Fibroblast of mammary gland (primary cell): ENCODE results near the gene PAIP1.
"Not testable (repeated sequence)": the region's sequence is repeated elsewhere in the genome, so short reads cannot be mapped to it uniquely, and the experiment has no call there.

Experiments
- DNase-seq: peaks from one replicate; pipeline ENCODE4 v3.0.0-alpha.2; 2010; ENCODE audit warnings: low read depth
- H3K4me3 ChIP-seq: 2 replicates; pipeline ENCODE4 v1.5.1; 2011; ENCODE audit warnings: low read depth, mild to moderate bottlenecking, low read length, moderate library complexity; ENCODE audit not compliant: control insufficient read depth
- TF ChIP-seq, protein P1 (sequence below): conservative IDR thresholded peaks from 2 replicates; pipeline ENCODE4 v1.5.1; 2011; ENCODE audit warnings: low read depth, low read length, inconsistent platforms; ENCODE audit not compliant: control insufficient read depth, insufficient read depth

Gene PAIP1

DNA sequence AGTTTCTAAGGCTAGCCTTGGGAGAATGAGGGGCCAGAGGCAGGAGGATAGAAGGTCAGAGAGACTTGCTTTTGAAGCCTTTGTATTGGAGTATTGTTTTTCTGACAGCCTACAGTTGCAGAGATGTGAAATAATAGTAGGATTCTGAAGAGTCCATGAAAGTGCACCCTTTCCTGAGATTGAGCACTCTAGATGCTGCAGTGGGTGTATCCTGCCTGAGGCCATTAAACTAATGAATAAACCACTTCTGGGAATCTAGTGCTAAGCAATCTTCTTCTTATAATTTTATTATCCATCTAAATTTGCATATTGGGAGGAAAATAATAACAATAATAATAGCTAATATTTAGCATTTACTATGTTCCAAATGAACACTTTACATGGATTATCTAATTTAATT is 26.8 kb upstream of the PAIP1 start:
- TF ChIP-seq, protein P1, sequence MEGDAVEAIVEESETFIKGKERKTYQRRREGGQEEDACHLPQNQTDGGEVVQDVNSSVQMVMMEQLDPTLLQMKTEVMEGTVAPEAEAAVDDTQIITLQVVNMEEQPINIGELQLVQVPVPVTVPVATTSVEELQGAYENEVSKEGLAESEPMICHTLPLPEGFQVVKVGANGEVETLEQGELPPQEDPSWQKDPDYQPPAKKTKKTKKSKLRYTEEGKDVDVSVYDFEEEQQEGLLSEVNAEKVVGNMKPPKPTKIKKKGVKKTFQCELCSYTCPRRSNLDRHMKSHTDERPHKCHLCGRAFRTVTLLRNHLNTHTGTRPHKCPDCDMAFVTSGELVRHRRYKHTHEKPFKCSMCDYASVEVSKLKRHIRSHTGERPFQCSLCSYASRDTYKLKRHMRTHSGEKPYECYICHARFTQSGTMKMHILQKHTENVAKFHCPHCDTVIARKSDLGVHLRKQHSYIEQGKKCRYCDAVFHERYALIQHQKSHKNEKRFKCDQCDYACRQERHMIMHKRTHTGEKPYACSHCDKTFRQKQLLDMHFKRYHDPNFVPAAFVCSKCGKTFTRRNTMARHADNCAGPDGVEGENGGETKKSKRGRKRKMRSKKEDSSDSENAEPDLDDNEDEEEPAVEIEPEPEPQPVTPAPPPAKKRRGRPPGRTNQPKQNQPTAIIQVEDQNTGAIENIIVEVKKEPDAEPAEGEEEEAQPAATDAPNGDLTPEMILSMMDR, result no peak
- H3K4me3 ChIP-seq, result no peak overlapping the region
- no peak for DNase-seq

DNA sequence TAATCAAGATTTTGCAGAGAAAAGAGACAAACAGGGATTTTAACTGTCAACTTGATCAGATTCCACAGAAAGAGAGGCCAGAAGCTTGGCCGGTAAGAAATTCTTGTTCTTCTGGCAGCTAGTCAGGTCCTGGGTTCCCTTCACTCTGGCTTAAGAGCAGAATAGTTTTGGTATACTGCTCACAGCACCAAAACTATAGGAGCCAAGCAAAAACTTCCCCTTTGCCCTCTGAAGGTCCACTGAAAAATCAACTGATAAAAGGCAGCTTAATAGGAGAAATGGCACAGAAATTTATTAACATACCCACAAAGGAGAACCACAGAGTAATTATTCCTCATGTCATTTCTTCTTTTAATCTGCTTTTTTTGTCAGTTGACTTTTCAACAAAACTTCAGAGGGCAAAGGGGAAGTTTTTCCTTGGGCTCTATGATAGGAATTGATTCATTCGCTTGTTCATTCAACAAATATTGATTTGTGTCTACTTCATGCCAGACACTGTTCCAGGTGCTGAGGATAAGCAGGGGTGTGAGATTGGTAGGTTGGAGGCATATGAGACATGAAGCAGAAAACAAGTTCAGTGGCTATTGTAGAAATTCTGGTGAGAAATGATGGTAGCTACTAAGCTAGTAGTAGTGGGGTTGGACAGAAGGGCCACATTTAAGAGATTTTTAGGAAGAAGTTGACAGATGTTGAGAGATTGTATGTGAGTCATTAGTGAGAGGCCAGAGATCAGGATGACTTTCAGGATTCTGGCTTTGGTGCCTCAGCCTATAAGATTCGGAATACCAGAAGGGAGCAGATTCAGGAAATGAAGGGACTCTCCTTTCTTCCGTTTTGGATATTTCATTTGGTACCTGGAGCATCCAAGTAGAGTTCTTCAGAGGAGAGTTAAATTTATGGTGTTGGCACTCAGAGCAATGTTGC is 25.5 kb upstream of the PAIP1 start:
- TF ChIP-seq, protein P1, result no peak
- DNase-seq, result peak; percentile 29

DNA sequence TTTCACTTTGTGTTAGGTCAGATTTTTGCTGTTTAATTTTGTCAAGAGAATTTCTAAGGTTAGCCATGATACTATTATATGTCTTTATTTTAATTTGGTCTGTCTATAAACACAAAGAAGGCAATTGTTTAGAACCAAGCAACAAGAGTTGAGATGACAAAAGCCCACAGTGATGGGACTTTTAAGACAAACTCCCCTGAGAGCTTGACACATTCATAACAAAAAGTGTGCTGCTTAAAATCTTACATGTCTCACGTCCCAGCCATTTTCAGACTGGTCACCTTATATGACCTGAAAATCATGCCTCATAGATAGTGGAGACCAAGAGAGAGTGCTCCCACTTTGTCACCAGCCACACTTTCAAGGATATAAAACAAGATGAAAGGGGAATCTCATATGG is 24.5 kb upstream of the PAIP1 start:
- TF ChIP-seq, protein P1, result no peak
- no peak for DNase-seq
- H3K4me3 ChIP-seq, result no peak overlapping the region

More for the DNA sequence above, 25.5 kb upstream of the PAIP1 start:
- H3K4me3 ChIP-seq, result no peak overlapping the region

DNA sequence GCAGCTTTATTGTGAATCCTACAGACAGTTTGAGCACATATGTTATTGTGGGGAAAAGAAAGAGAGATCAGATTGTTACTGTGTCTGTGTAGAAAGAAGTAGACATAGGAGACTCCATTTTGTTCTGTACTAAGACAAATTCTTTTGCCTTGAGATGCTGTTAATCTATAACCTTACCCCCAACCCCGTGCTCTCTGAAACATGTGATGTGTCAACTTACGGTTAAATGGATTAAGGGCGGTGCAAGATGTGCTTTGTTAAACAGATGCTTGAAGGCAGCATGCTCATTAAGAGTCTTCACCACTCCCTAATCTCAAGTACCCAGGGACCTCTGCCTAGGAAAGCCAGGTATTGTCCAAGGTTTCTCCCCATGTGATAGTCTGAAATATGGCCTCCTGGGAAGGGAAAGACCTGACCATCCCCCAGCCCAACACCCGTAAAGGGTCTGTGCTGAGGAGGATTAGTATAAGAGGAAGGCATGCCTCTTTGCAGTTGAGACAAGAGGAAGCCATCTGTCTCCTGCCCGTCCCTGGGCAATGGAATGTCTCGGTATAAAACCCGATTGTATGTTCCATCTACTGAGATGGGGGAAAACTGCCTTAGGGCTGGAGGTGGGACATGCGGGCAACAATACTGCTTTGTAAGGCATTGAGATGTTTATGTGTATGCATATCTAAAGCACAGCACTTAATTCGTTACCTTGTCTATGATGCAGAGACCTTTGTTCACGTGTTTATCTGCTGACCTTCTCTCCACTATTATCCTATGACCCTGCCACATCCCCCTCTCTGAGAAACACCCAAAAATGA is 23.7 kb upstream of the PAIP1 start:
- not testable (repeated sequence) for DNase-seq, H3K4me3 ChIP-seq

DNA sequence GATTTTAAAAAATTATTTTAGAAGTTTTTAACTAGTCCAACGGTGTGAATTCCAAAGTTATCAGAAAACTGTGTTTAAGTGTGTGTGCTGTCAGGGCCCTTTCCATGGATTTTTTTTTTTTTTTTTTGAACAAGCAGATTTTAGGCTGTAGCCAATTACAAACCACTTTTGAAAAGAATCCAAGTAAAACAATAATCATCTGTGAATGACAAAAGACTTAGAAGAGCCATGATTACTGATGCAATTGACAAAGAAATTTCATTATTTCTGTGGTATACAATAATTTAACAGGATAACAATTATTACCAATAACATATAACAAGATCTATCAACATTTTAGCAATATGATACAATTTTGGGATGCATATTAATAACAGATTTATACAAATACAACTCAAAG is 16.2 kb upstream of the PAIP1 start:
- H3K4me3 ChIP-seq, result no peak overlapping the region
- TF ChIP-seq, protein P1, result no peak
- peak; percentile 74 for DNase-seq

DNA sequence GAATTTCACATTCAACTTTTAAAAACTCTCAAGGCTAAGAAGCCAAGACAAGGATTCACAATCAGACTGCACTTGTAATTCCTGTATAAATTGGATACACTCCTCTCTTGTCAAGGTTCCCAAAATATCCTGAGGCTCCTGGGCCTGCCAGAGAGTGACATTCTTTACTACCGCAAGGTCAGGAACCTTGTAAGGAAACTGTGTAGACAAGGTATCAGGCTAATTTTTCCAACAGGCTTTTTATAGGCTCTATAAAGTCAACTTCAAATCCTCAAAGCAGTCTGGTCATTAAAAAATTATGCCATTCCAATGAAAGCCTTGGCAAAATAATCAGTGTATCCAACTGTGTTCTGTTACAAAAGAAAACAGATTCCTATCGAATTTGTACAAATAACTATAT is 15.5 kb upstream of the PAIP1 start:
- TF ChIP-seq, protein P1, result no peak

DNA sequence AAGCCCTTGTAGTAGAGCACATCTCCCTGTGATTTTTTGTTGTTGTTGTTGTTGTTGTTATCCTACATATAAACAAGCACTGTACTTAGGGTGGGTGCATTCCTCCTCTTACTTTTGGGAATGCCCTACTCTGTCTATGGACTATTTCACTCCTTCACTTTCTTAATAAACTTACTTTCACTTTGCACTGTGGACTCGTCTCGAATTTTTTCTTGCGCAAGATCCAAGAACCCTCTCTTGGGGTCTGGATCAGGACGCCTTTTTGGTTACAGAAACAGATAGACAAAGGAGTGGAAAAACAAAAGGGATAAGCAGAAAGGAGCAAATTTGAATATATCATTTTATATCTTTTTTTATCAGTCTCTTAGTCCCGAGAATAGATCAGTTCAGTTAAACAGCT is 14.4 kb upstream of the PAIP1 start:
- TF ChIP-seq, protein P1, result no peak
- peak overlapping the region; percentile 8 for H3K4me3 ChIP-seq
- DNase-seq, result peak; percentile 36

More for the DNA sequence above, 15.5 kb upstream of the PAIP1 start:
- no peak for DNase-seq
- no peak overlapping the region for H3K4me3 ChIP-seq
